CD4-positive, alpha-beta T cell treated with Interleukin-4 for 4 hours (primary cell): ENCODE data around the gene MGLL.

Experiments used
- DNase-seq: peaks from one replicate; pipeline ENCODE4 v3.0.0-alpha.2; 2020

The MGLL gene

DNA sequence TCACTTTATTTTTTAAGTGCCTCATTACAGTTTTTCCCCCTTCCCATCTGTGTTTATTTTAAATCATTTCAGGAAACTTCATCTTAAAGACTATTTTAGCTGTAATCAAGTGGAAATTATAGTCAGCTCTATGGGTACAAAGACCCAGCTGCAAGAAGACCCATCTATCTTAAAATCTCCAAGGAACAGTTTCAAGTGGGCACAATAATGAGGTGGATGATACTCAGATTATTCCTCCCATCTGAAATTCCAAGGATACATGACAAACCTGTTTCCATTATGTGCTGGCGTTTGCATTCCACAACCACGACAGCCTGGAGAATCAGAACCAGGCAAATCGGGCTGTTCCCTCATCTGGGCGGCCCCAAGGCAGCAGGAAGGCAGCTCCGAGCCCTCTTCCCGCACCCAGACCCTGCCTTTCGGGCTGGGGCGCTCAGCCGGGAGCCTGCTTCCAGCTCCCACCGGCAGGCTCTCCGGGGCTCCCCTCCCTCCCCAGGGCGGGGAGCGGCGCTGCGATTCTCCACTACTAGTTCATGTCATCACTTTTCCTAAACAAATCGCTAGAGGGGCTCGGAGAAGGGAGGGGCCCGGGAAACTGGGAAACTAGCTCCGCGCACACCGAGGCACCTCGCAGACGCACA, at the start of gene MGLL:
MGLL (minus strand) TSS at position 475 of the 641 bp plus-strand sequence; CDS start at position 278, 197 bp downstream.
- DNase-seq, result no peak

DNA sequence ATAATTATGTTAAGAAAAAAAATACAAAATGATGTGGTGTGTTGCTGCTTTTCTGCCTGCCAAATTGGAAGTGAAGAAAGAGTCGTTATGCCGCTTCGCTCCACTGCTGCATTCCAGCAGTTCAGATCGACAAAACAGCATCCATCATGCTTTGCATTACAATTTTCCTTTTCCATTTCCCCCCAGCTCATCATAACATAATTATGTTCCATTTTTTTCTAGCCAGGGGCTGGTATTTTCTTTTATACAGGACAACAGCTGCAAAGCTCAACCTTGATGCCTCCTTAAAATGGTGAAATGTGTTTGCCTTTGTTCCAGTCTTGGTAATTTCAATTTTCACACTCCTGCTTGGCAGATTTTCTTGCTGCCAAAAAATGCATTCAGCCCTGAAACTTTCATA, 47.8 kb upstream of the MGLL start:
- DNase-seq, result no peak

DNA sequence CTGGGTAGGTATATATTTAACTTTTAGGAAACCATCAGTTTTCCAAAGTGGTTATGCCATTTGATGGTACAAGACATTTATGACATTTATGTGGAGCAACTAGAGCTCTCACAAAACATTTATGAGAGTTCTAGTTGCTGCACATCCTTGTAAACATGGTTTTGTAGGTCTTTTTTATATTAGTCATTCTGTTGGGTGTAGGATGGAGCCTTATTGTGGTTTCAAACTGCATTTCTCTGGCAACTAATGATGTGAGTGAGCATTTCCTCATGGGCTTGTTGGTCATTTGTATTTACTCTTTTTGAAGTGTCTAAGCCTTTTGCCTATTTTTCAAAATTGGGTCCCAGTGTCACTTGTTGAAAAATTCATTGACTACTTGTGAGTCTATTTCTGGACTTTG, 45.7 kb upstream of the MGLL start:
- DNase-seq, result no peak

DNA sequence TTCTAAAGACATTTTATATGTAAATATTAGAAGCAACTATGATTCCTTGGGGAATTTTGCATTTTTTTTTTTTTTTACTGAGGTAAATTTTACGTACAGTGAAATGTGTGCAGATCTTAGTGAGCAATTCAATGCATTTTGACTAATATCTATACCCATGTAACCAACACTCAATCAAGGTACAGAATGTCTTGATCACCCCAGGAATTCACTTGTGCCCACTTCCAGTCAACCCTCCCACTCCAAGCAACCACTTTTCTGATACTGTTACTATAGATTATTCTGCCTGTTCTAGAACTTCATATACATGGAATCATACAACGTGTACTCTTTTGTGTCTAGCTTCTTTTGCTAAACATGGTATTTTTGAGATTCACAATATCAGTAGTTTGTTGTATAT, 45.1 kb upstream of the MGLL start:
- no peak for DNase-seq

DNA sequence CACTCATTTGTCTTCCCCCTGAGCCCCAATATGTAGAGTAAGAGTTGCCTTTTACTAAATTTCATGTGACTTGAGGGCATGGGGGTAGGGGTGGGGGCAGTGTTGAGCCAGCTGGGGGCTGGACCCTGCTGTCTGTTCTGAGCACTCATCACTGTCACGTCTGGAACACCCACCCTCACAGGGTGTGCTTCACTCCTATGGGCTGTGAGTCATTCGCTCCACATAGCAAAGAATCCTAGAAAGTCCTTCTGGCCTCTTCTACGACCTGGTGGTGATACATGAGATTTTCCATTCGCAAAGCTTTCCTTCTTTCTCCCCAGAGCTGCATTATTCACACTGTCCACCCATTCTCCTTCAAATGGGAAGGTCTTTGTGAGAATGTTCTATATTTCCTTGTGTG, 43.6 kb upstream of the MGLL start:
- DNase-seq, result no peak

DNA sequence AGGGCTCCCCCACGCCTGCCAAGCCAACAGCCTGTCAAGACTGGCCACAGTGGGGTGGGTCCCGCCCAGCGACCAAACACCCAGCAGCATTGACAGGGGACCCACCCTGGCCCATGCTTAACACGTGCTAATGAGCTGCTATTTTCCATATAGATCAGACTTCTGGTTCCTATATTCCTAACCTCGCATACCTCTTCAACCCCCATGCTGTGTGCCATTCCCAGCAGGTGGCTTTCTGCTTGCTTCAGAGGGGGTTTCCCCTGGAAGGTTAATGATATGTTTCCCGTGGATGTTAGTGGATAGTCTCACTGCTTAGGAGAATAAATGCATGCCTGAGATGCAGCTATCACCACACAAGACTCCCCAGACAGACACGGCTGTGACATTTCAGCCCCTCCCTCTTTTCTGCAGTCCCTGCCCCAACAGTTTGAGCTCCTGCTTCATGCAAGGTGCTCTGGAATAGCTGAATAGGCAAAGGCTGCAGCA, 37.9 kb upstream of the MGLL start:
- no peak for DNase-seq

DNA sequence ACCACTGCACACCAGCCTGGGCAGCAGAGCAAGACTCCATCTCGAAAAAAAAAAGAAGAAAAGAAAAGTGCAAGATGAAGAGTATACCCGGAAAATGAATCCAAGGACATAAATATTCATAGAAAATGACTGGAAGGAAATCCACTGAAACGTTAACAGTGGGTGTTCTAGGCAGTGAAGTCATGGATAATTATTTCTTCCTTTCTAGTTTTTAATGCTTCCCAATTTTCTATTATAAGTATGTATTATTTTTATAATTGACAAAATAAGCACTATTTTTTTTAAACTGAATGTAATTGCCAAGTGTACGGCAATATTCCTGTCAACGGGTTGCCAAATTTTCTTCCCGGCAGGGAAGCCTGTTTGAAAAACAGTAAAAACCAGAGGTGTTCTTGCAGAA, 37.4 kb upstream of the MGLL start:
- DNase-seq, result no peak

DNA sequence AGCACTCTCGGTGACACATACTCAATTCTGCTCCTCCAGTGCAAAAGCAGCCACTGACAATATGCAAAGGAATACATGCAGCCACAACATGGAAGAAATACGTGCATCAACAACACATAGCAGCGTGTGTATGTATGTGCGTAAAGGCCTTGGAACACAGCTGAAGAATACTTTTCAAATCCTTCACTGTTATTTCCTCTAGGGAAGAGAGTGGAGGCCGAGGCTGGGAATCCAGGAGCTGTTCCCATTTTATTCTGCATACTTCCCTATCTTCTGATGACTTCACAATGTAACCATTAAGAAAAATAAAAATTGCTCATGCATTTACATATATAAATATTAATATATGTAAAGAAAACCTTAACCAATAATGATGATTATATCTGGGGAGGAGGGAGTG, 36.6 kb upstream of the MGLL start:
- no peak for DNase-seq

DNA sequence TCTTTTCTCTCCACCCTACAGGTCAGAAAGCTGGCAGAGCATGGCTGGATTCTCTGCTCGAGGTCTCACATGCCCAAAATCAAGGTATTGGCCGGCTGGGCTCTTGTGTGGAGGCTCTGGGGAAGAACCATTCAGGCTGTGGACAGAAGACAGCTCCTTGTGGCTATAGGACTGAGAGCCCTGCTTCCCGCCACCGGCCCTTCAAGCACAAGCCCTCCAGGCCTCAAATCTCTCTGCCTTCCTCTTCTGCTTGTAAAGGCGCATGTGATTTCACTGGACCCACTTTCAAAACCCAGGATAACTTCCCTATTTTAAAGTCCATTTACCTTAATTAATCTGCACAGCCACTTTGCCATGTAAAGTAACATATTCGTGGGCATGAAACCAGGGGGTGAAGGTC, 36.2 kb upstream of the MGLL start:
- no peak for DNase-seq

DNA sequence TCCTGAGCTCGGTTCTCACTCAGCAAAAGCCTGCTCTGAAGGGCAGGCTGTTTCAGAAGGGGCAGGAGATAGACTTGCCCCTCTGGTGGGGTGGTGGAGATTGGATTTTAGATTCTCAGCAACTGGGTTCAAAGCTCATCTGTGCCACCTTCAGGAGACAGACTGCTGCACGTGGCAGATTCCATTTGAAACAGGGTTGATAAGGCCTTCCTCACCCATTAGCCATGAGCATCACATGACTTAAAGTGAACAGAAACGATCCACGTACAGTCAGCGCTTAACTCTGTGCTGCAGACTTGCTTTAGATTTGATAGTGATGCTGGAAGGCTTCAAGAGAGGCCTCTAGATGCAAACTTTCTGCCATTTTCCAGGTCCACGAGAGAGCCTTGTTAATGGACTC, 35.0 kb upstream of the MGLL start:
- no peak for DNase-seq

DNA sequence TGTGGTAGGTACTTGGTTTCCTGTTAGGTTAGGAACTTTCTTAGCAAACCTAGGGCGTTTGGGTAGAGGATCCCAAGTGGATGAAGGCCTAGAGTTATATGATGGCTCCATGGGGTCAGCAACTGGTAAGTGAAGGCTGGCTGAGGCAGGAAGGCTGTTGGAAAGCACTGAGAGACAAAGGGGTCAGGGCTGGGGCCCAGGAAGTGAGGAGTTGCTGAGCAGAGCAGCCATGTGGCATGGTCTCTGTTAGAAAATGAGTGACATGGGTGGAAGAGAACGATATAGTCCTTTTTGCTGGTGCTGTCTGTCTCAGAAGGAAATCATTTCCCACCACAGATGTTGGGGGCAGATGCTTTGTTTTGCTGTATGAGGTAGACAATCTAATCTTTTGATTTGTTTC, 34.5 kb upstream of the MGLL start:
- DNase-seq, result no peak

DNA sequence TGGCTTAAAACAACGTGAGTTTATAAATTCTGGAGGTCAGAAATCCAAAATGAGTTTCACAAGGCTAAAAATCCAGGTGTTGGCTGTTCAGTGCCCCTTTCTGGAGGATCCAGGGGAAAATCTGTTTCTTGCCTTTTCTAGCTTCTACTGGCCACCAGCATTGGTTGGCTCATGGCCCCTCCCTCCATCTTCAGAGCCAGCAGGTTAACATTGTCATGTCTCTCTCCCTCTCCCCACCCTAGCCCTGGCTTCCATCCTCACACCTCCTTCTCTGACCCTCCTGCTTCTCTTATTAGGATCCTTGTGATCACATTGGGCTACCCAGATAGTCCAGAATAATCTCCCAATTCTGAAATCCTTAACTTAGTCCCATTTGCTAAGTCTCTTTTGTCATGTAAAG, 32.9 kb upstream of the MGLL start:
- DNase-seq, result no peak

DNA sequence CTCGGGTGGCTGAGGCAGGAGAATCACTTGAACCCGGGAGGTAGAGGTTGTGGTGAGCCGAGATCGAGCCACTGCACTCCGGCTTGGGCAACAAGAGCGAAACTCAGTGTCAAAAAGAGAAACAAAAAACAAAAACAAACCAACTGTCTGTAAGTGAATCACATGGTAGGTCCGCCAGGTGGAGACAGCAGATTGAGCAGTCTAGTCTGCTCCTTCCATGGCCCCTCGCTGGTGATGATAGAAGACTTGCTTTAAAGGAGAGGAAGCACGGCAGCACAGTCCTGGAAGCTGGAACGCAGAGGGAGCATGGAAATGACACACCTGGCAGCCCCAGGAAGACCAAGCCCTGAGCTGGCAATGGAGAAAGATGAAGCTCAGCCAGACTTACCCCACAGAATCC, 31.4 kb upstream of the MGLL start:
- no peak for DNase-seq

DNA sequence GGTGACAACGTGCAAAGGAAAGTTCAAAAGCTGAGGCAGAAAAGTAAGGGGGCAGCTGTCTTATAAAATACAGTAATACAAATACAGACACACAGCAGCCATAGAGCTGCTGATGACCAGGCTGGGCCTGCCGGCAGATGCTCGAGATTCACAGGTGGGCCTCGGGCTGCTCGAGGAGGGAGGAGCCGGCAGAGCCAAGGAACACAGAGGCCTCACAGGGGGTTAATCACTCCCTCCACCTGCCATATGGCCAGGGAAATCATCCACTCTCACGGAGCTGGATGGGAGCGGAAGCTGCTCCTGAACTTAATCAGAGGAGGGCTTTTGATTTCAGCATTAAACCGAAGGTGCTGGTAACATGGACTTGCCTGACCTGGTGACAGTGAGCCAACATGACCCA, 29.6 kb upstream of the MGLL start:
- no peak for DNase-seq

DNA sequence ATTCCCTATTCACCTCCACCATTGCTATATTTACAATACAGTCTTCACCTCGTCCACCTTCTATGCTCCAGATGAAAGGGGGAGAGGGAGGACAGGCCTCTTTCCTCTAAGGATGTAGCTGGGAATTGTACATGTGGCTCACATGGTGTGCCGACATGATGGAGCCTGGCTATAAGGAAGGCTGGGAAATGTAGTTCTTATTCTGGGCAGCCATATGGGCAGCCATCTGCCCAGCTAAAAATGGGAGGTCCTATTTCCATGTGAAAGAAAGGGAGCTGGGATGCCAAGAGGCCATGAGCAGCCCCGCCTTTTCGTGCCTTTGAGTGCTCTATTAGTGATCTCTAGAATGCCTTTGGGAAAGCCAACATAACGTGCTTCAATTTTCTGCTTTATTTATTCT, 27.1 kb upstream of the MGLL start:
- no peak for DNase-seq

DNA sequence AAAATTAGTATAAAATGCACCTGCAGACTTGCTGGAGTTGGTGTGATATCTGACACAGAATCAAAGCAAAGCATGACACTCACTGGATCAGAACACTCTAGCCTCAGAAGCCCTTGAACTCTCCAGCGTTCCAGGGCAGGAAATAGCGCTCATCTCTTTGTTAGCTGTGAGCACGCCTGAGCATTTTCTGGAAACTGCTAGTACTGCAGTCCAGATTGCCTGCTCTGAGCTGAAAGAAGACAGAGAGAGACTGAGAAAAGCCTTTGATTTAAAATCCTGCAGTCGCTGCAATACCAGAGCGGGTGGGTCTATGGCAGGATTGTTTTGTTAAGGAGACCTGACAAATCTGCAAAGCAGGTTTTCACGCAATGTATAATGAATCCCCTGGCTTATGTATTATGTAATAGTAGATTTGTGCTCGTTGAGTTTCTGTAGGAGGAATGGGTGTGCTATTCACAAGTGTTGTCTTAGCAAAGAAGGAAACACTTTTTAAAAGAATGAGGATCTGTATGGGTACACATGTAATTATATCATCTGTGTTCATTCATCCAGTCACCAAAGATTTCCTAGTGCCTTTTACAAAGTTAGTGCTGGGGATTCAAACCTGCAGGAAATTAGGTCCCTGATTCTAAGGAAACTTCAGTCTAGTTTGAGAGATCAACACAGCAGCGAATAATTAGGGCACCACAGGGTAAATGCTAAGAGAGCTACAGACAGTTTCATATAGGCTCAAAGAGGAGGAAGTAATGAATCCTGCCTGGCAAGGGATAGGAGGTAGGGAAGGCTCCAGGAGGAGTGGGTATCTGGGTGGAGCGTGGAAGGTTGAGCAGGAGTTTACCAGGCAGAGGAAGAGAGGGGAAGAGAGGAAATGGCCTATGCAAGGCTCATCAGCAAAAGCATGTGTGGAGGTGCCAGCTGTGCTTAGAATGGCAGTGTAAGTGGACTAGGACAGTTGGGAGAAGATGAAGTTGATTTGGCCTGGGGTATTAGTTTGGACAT, 26.1 kb upstream of the MGLL start:
- no peak for DNase-seq

DNA sequence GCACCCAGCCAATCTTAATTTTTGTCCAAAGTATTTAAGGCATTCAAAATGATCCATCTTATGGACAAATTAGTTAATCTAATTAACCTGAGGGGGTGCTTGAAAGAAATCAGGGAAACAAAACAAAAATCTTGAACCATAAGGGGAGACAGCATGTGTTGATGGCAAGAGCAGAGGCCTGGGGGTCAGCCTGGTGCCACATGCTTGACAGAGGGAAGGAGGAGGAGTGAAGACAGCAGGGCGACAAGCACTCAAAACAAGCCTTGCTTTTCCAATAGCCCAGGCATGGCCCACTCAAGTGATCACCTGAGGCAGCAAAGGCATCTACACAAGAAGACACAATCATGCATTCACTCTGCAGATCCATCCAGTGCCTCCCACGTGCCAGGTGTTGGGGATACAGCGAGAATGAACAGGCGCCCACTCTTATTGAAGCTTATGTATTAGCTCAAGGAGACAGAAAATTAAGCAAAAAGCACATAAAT, 25.0 kb upstream of the MGLL start:
- DNase-seq, result no peak

DNA sequence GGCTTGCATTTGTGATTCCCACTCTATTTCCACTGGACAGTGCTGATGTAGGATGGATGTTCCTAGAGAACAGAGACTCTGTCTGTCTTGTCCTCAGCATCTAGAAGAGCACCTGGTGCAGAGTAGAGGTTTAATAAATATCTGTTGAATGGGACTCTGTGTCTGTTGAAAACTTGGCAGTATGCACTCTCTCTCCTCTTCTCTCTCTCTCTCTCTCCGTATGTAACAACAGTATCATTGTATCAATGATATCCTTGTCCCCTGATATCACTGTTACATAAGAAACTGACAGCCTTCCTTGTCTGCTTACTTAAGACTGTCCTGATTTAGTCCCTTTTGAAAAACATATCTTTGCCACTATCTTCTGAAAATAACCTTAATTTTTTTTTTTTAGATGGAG, 24.3 kb upstream of the MGLL start:
- DNase-seq, result no peak

DNA sequence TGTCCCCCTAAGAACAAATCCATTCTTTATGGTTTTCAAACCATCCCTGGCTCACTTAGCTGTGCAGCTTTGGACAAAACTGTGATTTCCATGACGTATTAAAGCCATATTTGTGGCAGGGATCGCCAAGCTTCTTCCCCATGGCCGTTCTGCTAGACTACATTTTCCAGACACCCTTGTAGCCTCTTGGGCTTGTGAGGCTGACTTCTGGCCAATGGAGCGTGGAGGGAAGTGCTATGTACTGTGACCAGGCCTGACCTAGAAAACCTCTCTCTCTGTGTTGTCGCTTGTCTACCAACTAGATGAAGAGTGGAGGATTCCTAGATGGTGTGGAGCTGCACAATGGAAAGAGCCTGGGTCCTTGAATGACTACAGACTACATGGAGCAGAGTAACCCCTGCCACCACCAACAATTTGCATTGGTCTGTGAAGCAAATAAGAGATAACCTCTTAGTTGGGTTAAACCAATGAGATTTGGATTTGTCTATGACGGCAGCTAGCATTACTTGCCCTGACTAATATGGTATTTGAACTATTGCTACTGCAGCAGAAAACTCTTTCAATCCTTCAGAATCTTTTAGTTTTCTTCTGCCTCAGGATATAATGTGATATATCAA, 22.1 kb upstream of the MGLL start:
- DNase-seq, result no peak

DNA sequence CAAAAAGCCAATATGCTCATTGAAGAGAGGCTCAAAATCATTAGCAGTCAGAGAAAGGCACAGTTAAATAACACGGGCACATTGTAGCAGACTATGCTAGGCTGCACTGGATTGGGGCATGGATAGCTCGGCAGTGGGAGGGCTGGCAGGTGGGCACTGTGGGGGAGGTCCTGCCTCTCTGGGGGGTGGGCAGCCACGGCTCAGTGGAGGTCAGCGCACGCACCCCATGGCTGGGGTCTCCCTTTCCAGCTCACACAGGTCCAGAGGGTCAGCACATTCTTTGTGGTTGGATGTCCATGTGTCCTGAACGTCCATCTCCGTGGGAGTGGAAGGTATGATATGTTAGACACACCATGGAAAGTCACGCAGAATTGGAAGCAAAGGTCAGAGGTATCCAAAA, 18.4 kb upstream of the MGLL start:
- no peak for DNase-seq

DNA sequence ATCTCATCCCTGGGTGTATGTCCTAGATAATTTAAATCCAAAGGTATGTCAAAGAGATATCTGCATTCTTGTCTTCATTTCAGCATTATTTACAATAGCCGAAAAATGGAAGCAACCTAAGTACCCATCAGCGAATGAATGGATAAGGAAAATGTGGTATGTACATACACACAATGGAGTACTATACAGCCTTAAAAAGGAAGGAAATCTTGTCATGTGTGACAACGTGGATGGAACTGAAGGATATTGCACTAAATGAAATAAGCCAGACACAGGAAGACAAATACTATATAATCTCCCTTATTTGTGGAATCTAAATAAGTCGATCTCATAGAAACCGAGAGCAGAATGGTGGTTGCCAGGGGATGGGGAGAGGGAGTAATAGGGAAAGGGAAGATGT, 16.8 kb upstream of the MGLL start:
- no peak for DNase-seq

DNA sequence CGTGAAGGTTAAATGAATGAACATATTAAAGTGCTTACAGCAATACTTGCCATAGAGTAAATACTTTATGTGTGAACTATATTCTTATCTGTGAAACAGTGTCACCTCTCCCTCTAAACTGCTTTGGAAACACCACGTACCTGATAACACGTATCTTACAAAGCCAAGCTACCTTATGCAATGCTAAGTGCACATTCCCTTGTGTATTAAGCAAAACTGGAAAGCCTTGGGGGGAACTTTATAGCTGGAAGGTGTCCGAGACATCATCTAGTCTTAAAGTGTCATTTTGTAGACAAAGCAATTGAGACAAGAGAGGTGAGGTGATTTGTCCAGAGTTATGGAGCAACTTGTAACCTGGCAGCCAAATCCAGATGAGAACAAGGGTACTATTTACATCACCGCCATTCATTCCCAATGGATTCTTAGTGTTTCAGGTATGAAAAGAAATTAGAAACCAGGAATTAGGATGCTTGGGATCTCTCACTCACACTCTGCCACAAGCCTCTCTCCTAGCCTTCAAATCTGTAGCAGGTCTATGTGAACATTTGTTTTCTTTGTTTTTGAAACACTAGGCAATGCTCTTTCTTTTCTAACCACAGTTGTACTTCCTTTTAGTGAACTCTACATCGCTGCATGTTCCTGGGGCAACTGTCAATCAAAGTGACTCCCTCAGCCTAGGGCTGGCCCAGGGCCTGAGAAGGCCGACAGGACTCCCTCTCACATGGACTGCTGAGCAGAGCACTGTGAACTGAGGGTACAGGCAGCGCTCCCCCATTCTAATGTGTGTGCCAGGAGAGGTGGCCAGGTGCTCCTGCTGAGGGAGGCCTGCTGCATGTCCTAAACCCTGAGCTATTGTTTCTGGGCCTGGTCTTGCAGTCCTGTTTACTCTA, 13.9 kb upstream of the MGLL start:
- DNase-seq, result no peak

DNA sequence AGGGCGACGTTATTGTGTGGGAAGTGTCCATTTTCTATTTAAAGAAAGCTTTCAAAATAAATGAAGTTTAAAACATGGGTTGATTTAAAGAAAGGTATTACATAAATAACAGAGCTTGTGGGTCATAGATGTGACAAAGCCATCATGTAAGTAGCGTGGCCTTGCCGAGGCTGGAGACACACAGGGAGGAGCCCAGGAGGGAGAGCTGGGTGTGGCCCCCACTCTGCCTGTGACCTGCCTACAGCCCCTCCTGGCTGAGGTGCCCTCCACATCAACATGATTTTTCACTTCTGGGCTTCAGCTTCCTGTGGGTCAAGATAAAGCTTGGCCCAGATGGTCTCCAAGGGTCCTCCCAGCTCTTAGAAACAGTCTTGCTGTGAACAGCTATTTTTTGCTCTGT, 12.5 kb upstream of the MGLL start:
- no peak for DNase-seq
